ENCODE data around the gene ECHDC3.

DNA sequence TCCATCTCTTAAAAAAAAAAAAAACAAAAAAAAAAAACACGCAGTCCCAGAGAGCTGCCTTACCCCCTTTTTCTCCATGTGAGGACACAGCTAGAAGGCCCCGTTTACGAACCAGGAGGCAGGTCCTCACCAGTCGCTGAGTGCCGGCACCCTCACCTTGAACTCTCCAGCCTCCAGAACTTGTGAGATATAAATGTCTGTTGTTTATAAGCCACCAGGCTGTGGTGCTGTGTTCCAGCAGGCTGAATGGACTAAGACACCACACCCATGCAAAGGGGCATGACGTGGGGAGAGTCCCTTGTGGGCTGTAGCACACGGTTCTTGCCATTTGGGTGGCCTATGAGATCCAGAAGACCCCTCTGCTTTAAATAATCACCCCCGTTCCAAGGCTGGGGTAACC lies 17.2 kb downstream of the ECHDC3 start:
- TF ChIP-seq, protein P1, sequence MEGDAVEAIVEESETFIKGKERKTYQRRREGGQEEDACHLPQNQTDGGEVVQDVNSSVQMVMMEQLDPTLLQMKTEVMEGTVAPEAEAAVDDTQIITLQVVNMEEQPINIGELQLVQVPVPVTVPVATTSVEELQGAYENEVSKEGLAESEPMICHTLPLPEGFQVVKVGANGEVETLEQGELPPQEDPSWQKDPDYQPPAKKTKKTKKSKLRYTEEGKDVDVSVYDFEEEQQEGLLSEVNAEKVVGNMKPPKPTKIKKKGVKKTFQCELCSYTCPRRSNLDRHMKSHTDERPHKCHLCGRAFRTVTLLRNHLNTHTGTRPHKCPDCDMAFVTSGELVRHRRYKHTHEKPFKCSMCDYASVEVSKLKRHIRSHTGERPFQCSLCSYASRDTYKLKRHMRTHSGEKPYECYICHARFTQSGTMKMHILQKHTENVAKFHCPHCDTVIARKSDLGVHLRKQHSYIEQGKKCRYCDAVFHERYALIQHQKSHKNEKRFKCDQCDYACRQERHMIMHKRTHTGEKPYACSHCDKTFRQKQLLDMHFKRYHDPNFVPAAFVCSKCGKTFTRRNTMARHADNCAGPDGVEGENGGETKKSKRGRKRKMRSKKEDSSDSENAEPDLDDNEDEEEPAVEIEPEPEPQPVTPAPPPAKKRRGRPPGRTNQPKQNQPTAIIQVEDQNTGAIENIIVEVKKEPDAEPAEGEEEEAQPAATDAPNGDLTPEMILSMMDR (IDR thresholded peaks at IDR 0.05): no peak
- TF ChIP-seq POLR2A (IDR thresholded peaks at IDR 0.05): no peak
